HFF-Myc (cell line): ENCODE measurements around the gene SCRN2.

Experiments used
- DNase-seq: peaks from one replicate; pipeline ENCODE4 v3.0.0-alpha.2; 2011; ENCODE audit warnings: low read depth; ENCODE audit errors: extremely low read depth
- H3K4me3 ChIP-seq: replicated peaks from 2 replicates; pipeline ENCODE4 v1.5.1; 2011; ENCODE audit warnings: low read depth, mild to moderate bottlenecking, control low read depth, low read length
- CTCF ChIP-seq: IDR thresholded peaks from 2 replicates; pipeline ENCODE4 v1.5.1; 2012; ENCODE audit warnings: mild to moderate bottlenecking, low read depth, low read length, control low read depth; ENCODE audit errors: missing control alignments

SCRN2 gene

DNA sequence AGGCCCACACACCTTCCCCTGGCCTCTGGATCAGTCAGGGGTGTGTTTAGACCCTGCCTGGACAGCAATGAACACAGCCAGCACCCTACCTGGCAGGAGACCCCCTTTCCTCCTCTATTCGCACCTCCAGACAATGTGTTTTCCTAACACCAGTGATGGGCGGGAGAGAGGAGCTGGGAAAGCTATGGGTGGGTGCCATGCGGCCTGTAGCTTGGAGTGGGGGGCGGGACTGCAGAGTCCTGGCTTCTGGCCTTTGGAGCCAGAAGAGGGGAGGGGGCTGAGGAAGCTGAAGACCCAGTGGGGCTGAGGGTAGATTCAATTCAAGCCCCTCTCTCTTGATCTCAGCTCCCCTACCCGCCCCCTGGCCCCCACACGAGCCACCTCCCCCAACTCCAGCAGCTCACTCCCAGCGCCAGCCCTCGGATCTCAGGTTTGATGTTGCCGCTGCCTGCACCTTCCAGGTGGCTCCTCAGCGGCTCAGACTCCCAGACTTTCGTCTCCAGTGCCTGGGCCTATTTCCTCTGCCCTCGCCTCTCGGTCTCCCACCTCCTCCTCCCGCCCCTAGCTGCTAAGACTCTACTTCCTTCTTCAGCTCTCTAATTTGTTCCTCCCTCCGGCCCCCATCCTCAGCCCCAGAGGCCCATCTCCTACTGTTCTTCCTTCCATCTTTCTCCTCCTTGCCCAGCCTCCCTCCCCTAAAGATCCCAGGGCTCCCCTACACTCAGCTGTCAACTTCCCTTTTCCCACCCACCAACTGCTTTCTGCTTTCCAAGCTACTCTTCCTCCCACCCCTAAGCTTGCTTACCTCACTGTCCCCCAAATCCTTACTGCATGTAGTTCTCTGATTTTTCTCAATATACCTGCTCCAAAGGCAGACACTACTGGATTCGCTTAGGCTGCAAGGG lies 16.7 kb upstream of the SCRN2 start:
- DNase-seq = no peak
- no peak overlapping the region for H3K4me3 ChIP-seq
- no peak for TF ChIP-seq CTCF

DNA sequence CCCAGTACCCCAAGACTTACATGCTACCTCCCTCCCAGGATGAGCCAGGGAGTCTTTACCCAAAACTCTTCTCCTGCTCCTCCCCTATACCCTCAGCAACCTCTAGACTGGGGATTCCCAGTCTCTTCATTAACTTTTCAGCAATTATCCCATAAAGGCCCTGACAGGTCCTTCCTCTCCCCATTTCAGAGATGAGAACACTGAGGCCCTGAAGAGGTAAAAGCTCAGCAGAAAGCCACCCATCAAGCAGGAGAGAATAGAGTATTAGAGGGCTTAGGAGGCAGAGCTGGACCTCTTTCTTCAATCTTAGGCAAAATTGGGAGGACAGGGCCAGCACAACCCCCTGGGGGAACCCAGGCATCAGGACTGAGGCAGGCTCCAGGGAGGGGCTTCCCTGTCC lies 15.8 kb upstream of the SCRN2 start:
- H3K4me3 ChIP-seq = no peak overlapping the region
- no peak for DNase-seq
- TF ChIP-seq CTCF = no peak

DNA sequence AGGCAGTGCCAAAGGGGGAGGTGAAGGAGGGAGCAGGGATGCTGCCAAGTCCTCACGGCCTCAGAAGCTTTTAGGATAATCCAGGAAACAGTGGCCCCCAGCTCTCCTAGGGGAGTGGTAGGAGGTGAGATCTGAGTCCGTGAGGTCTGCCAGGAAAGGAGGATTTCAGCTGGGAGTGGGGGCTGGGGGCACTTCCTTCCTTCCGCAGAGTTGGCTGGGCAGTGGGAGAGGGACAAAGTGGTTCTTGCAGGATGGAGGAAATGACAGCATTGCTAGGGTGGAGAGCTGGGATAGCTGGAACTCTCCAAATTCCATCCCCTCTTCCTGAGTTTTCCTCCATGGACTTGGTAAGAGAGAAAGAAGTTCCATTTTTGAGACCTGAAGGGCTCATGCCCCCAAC lies 14.7 kb upstream of the SCRN2 start:
- no peak for DNase-seq
- no peak overlapping the region for H3K4me3 ChIP-seq
- no peak for TF ChIP-seq CTCF

- no peak overlapping the region for H3K4me3 ChIP-seq
- TF ChIP-seq CTCF = no peak
- DNase-seq = no peak
These were observed 12.5 kb upstream of the SCRN2 start for GRCh38 chr17:47853616-47854015.

DNA sequence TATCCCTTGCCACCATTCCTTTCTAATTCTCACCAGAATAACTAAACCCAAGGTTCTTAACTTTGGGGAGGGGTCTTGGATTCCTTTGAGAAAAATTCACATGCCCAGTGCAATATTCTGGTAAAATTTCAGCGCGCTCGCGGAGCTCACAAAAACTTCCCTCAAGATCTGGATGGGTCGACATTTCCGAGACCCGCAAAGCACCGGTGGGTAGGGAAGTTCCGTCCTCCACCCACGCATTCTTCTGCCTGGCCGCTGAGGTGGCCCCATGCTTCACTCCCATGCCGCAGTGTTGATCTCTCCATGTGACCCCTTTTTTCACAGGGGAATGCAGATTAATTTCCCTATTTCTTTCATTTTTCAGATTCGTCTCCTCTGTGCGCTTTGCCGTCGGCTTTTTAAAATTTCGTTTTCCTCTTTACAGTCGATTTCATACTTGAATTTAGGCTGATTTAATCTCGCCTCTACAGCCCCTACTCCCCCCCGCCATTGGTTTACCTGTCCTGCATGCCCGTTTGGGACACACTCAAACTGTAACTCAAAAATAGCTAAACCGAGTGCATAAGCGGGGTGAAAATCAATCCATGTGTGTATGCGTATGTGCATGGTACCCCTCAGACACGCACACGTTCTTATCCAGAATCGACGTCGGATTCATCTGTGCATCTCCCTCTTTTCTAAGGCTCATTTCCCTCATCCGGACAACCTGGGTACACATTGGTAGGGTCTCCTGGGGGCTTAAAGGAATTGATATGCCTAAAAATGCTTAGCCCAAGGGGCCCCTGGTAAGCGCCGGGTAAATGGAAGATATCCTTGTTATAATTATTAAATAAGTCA lies 11.3 kb upstream of the SCRN2 start:
- no peak for DNase-seq
- H3K4me3 ChIP-seq = no peak overlapping the region
- TF ChIP-seq CTCF = no peak

DNA sequence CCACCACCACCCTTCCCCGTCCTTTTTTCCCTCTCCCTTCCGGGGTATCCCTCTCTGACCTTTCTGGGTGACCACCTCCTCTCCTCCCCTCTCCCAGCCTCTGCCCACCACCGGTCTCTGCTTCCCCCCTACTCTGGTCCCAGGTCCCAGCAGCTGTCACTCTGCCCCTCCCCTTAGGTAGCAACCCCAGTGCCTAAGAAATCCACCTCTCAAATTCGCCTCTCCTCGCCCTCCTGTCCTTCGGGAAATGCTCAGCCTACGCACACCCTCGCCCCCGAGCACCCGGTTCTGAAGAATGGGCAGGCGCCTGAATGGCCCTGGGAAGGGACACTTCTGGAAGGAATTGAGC lies 10.7 kb upstream of the SCRN2 start:
- no peak for DNase-seq
- TF ChIP-seq CTCF = no peak
- no peak overlapping the region for H3K4me3 ChIP-seq
